Measurements from ENCODE around the gene HSD3B1. TPM values are rescaled to one million over a fixed set of nuclear protein-coding genes. Genes with fewer than 3 reads are reported as not detected.
"Not testable (repeated sequence)": the region's sequence is repeated elsewhere in the genome, so short reads cannot be mapped to it uniquely, and the experiment has no call there.

Gene HSD3B1
- total RNA-seq, 4 donors from 2014 or later = not detected

DNA sequence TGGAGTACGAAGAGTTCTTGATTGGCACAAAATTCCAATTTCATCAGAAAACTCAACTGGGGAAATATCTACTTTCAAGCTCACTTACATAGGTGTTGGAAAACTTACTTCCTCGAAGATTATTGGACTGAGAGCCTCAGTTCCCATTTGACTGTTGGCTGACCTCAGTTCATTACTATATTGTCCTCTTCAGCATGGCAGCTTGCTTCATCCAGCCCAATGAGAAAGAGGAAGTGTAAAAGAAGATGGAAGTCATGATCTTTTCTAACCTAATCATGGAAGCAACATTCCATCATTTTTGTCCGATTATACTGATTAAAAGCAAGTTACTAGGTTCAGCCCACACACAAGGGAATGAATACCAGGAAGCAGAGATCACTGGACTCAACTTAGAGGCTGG is 49.4 kb downstream of the HSD3B1 start:
- Histone ChIP-seq H3K9me3 (no peaks in the 10 kb centered on the region), H3K4me3 (no peak overlapping the region), H3K27me3 (no peaks in the 10 kb centered on the region), H3K36me3 (no peaks in the 10 kb centered on the region), H3K4me1 (no peaks in the 10 kb centered on the region), H3K27ac (no peak overlapping the region)
- TF ChIP-seq, protein P1, sequence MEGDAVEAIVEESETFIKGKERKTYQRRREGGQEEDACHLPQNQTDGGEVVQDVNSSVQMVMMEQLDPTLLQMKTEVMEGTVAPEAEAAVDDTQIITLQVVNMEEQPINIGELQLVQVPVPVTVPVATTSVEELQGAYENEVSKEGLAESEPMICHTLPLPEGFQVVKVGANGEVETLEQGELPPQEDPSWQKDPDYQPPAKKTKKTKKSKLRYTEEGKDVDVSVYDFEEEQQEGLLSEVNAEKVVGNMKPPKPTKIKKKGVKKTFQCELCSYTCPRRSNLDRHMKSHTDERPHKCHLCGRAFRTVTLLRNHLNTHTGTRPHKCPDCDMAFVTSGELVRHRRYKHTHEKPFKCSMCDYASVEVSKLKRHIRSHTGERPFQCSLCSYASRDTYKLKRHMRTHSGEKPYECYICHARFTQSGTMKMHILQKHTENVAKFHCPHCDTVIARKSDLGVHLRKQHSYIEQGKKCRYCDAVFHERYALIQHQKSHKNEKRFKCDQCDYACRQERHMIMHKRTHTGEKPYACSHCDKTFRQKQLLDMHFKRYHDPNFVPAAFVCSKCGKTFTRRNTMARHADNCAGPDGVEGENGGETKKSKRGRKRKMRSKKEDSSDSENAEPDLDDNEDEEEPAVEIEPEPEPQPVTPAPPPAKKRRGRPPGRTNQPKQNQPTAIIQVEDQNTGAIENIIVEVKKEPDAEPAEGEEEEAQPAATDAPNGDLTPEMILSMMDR (IDR thresholded peaks at IDR 0.05) = no peak
- no peak for TF ChIP-seq POLR2A (IDR thresholded peaks at IDR 0.05)
- DNase-seq = no peak
- intact Hi-C loops (cut with DNase I; ENCODE audit: low total_unique reads) = no loop called here

DNA sequence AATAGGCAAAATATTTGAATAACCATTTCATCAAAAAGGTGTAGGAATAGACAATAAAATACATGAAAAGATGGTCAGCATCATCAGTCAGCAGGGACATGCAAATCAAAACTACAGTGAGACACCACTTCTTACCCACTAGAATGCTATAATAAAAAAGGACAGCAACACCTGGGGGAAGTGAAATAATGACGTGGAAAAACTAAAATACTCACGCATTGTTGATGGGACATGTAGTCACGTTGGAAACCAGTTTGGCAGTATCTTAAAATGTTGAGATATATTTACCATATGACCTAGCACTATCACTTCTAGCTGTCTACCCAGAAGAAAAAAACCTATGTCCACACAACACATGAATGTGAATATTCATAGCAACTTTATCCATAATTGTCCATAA is 53.4 kb downstream of the HSD3B1 start:
- H3K9me3 ChIP-seq; H3K4me3 ChIP-seq; intact Hi-C loops (cut with DNase I; ENCODE audit: low total_unique reads); H3K27me3 ChIP-seq; H3K27ac ChIP-seq; H3K4me1 ChIP-seq; DNase-seq; H3K36me3 ChIP-seq: not testable (repeated sequence)

DNA sequence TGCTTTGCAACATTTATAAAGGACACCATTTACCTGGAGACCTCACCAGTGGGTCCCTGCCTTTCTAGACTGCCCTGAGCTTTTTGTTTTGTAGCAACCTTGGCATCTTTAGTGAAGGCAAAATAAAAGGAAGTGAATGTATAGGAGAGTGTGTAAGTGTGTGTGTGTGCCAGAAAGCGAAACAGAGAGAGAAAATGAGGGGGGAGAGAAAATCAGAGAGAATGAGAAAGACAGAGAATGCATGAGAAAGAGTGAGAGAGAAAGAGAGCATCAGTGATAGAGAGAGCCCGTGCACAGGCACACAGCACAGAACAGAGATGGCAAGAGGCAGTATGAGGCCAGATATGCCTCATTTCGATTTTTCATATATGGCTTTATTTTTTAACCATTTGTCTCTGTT is 57.5 kb downstream of the HSD3B1 start:
- DNase-seq = no peak
- H3K4me3 ChIP-seq = no peak overlapping the region
- no peaks in the 10 kb centered on the region for H3K4me1 ChIP-seq
- no peak overlapping the region for H3K27ac ChIP-seq
- H3K36me3 ChIP-seq = no peaks in the 10 kb centered on the region
- TF ChIP-seq POLR2A (IDR thresholded peaks at IDR 0.05) = no peak
- TF ChIP-seq, protein P1 (IDR thresholded peaks at IDR 0.05) = no peak
- no peaks in the 10 kb centered on the region for H3K9me3 ChIP-seq
- intact Hi-C loops (cut with DNase I; ENCODE audit: low total_unique reads) = no loop called here
- H3K27me3 ChIP-seq = no peaks in the 10 kb centered on the region

Other genes starting within 250 kb of the HSD3B1 start
- gene HAO2, start 138.4 kb upstream of the HSD3B1 start, total RNA-seq = 1 to 10 TPM in 1 of 4 donors, under 1 TPM in 1, not detected in 2; 0.90 to 1.4 TPM
- under 1 TPM in 1 of 4 donors, not detected in 3; 0.49 TPM for gene HSD3B2, start 92.1 kb upstream of the HSD3B1 start, total RNA-seq
- 10 to 100 TPM in 1 of 4 donors, 1 to 10 TPM in 3; 2.4 to 25.5 (median 7.9) TPM for gene ZNF697, start 141.1 kb downstream of the HSD3B1 start, total RNA-seq
- gene PHGDH, start 204.7 kb downstream of the HSD3B1 start, total RNA-seq = 100 to 1,000 TPM in 1 of 4 donors, 10 to 100 TPM in 2, 1 to 10 TPM in 1; 6.4 to 120 (median 34.6) TPM

All from uterus (tissue), 4 donors.